ENCODE data around the gene ATG14.

ATG14 gene

GRCh38 chr14:55399183-55399582 lies 12.4 kb downstream of the ATG14 start:
- no peak for DNase-seq
- in situ Hi-C loops (cut with HindIII; ENCODE audit: low pct_ligation_motif_present, low sequenced_read_pairs): no loop called here
- H3K4me3 ChIP-seq (ENCODE audit: low read depth, low read length): no peak overlapping the region
- peak overlapping the region; percentile 44 for H3K27ac ChIP-seq
- TF ChIP-seq, protein P1, sequence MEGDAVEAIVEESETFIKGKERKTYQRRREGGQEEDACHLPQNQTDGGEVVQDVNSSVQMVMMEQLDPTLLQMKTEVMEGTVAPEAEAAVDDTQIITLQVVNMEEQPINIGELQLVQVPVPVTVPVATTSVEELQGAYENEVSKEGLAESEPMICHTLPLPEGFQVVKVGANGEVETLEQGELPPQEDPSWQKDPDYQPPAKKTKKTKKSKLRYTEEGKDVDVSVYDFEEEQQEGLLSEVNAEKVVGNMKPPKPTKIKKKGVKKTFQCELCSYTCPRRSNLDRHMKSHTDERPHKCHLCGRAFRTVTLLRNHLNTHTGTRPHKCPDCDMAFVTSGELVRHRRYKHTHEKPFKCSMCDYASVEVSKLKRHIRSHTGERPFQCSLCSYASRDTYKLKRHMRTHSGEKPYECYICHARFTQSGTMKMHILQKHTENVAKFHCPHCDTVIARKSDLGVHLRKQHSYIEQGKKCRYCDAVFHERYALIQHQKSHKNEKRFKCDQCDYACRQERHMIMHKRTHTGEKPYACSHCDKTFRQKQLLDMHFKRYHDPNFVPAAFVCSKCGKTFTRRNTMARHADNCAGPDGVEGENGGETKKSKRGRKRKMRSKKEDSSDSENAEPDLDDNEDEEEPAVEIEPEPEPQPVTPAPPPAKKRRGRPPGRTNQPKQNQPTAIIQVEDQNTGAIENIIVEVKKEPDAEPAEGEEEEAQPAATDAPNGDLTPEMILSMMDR (IDR thresholded peaks at IDR 0.05; ENCODE audit: low read depth, low read length, missing control alignments): no peak
- no peaks in the 10 kb centered on the region for H3K36me3 ChIP-seq (replicated peaks)
- H3K27me3 ChIP-seq (replicated peaks): no peaks in the 10 kb centered on the region

DNA sequence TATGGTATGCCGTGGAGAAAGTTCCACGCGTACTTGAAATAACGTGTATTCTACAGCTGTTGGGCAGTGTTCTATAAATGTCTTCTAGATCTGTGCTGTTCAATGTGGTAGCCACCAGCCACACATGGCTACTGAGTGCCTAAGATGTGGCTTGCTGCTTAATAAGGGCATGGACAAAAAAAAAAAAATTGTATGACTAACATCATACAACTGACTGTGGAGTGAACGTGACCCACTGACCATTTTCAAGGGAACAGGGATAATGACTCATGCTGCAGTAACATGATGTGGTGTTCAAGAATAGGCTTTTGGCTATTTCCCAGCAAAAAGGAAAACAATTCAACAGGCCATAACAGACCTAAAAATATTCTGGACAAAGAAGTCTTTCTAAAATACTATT lies 13.0 kb downstream of the ATG14 start:
- peak overlapping the region; percentile 44 for H3K27ac ChIP-seq
- no peaks in the 10 kb centered on the region for H3K27me3 ChIP-seq (replicated peaks)
- in situ Hi-C loops (cut with HindIII; ENCODE audit: low pct_ligation_motif_present, low sequenced_read_pairs): no loop called here
- H3K4me3 ChIP-seq (ENCODE audit: low read depth, low read length): no peak overlapping the region
- peak; percentile 93 for DNase-seq
- TF ChIP-seq, protein P1 (IDR thresholded peaks at IDR 0.05; ENCODE audit: low read depth, low read length, missing control alignments): no peak
- H3K36me3 ChIP-seq (replicated peaks): no peaks in the 10 kb centered on the region

DNA sequence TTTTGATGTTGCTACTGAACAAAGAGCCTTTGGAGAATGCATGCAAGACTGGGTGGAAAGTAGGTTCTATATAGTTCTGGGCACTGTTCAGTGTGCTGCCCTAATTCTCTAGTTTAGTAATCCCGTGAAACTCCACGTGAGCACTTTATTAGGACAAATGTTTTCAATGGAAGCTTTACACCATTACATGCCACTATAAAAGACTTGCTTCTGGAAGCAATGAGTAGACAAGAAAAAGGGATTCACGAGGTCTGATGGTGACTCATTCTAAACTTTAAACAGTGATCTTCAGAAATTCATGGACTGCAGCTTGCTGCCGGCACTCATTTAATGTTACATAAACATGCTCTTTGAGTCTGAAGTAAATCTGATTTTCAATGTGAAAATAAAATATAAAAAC lies 22.3 kb downstream of the ATG14 start:
- in situ Hi-C loops (cut with HindIII; ENCODE audit: low pct_ligation_motif_present, low sequenced_read_pairs): no loop called here
- DNase-seq: peak; percentile 54
- H3K27me3 ChIP-seq (replicated peaks): no peaks in the 10 kb centered on the region
- H3K4me3 ChIP-seq (ENCODE audit: low read depth, low read length): no peak overlapping the region
- peak overlapping the region; percentile 36 for H3K27ac ChIP-seq
- TF ChIP-seq, protein P1 (IDR thresholded peaks at IDR 0.05; ENCODE audit: low read depth, low read length, missing control alignments): no peak
- no peaks in the 10 kb centered on the region for H3K36me3 ChIP-seq (replicated peaks)

GRCh38 chr14:55388160-55388559 lies 23.5 kb downstream of the ATG14 start:
- in situ Hi-C loops (cut with HindIII; ENCODE audit: low pct_ligation_motif_present, low sequenced_read_pairs): no loop called here
- Histone ChIP-seq H3K36me3 (replicated peaks) (no peaks in the 10 kb centered on the region), H3K27ac (no peak overlapping the region), H3K27me3 (replicated peaks) (no peaks in the 10 kb centered on the region), H3K4me3 (ENCODE audit: low read depth, low read length) (no peak overlapping the region)
- peak; percentile 48 for DNase-seq
- TF ChIP-seq, protein P1 (IDR thresholded peaks at IDR 0.05; ENCODE audit: low read depth, low read length, missing control alignments): no peak

DNA sequence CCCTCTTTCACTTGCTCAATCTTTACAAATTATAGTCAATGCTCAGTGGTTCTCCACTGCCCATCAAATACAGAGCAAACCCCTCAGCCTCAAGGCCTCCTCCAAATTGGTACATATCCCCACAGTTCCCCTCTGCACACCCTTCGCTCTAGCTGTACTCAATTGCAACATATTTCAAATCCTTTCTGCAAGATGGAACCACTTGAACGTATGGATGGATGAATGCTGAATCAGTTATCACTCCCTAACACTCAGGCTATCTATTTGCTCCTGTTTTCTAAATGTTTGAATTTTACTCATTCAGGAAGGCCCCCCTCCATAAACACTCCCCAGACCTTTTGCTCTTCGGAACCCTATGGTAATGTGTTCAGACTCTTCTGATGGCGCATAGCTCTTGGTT lies 24.5 kb downstream of the ATG14 start:
- in situ Hi-C loops (cut with HindIII; ENCODE audit: low pct_ligation_motif_present, low sequenced_read_pairs): no loop called here
- Histone ChIP-seq H3K27ac (no peak overlapping the region), H3K27me3 (replicated peaks) (no peaks in the 10 kb centered on the region), H3K4me3 (ENCODE audit: low read depth, low read length) (no peak overlapping the region), H3K36me3 (replicated peaks) (no peaks in the 10 kb centered on the region)
- TF ChIP-seq, protein P1 (IDR thresholded peaks at IDR 0.05; ENCODE audit: low read depth, low read length, missing control alignments): no peak
- no peak for DNase-seq

DNA sequence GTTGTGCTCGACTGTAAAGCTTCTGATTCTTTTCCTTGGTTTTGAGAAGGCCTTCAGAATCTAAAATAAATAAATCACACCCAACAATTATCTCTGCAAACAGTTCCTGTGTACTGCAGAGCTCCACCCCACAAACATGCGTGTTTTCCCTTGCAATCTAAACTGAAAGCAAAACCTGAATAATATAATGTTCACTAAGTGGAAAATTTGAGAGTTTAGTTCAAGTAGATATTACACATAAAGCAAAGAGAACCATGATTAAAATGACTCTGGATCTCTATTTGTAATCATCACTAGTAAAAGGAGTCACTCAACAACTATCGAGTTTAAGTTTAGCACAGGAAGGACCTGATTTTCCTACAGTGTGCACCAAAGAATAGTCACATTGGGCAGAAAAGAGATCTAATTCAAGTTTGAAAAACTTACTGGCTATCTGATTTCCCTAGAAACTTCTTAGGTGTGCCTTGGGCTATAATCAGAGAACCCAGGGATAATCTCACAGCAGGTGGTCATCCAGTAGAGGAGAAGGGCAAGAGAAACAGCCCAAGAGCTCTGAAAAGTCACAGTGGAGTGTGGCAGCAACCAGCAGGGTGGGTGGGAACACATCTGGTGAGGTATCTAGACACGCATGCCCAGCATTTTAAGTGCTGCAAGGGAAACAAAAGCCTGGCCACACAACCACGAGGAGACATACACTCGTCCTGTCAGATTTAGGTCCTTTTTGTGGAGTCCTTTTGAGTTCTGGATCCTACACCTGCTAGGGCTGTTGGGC lies 25.4 kb downstream of the ATG14 start:
- Histone ChIP-seq H3K4me3 (ENCODE audit: low read depth, low read length) (no peak overlapping the region), H3K27me3 (replicated peaks) (no peaks in the 10 kb centered on the region), H3K27ac (no peak overlapping the region), H3K36me3 (replicated peaks) (peaks cover 2% of the 10 kb centered on the region)
- in situ Hi-C loops (cut with HindIII; ENCODE audit: low pct_ligation_motif_present, low sequenced_read_pairs): no loop called here
- no peak for DNase-seq
- TF ChIP-seq, protein P1 (IDR thresholded peaks at IDR 0.05; ENCODE audit: low read depth, low read length, missing control alignments): no peak

Data from brain microvascular endothelial cell (primary cell).